Hepatocyte (in vitro differentiated cells): ENCODE measurements around the gene FAM227B. TPM values are rescaled to one million over a fixed set of nuclear protein-coding genes. Genes with fewer than 3 reads are reported as not detected.

ENCODE experiments used
- DNase-seq: peaks from one replicate; pipeline ENCODE4 v3.0.0-alpha.2; 2016; ENCODE audit warnings: low spot score
- H2AFZ ChIP-seq: fragments of 200-600 bp; sonication (generic); 2 replicates; pipeline ENCODE4 v1.6.0; 2016; ENCODE audit warnings: antibody characterized with exemption, mild to moderate bottlenecking
- H3K27ac ChIP-seq: fragments of 200-600 bp; sonication (generic); 2 replicates; pipeline ENCODE4 v1.5.1; 2016; ENCODE audit warnings: mild to moderate bottlenecking
- H3K27me3 ChIP-seq: fragments of 200-600 bp; sonication (generic); 2 replicates; pipeline ENCODE4 v1.6.1; 2016
- H3K36me3 ChIP-seq: fragments of 200-600 bp; sonication (generic); replicated peaks from 2 replicates; pipeline ENCODE4 v1.5.1; 2016; ENCODE audit warnings: low read depth; ENCODE audit not compliant: insufficient read depth
- H3K4me1 ChIP-seq: fragments of 200-600 bp; sonication (generic); 2 replicates; pipeline ENCODE4 v1.5.1; 2016; ENCODE audit warnings: mild to moderate bottlenecking, moderate library complexity; ENCODE audit not compliant: insufficient read depth
- H3K4me2 ChIP-seq: fragments of 200-600 bp; sonication (generic); 2 replicates; pipeline ENCODE4 v1.6.0; 2016
- H3K4me3 ChIP-seq: fragments of 200-600 bp; sonication (generic); 2 replicates; pipeline ENCODE4 v1.5.1; 2016; ENCODE audit warnings: mild to moderate bottlenecking
- H3K79me2 ChIP-seq: fragments of 200-600 bp; sonication (generic); 2 replicates; pipeline ENCODE4 v1.6.0; 2017; ENCODE audit warnings: mild to moderate bottlenecking
- H3K9me2 ChIP-seq: fragments of 200-600 bp; sonication (generic); replicated peaks from 2 replicates; pipeline ENCODE4 v1.6.0; 2017; ENCODE audit warnings: mild to moderate bottlenecking; ENCODE audit not compliant: insufficient read depth
- H3K9me3 ChIP-seq: fragments of 200-600 bp; sonication (generic); 2 replicates; pipeline ENCODE4 v1.5.1; 2016; ENCODE audit warnings: low read depth, mild to moderate bottlenecking
- H4K20me1 ChIP-seq: fragments of 200-600 bp; sonication (generic); 2 replicates; pipeline ENCODE4 v1.6.0; 2016; ENCODE audit warnings: mild to moderate bottlenecking; ENCODE audit not compliant: insufficient read depth, poor library complexity, severe bottlenecking
- CTCF ChIP-seq: fragments of 200-600 bp; sonication (generic); IDR thresholded peaks from 2 replicates; pipeline ENCODE4 v1.5.1; 2016; ENCODE audit warnings: antibody characterized with exemption, mild to moderate bottlenecking; ENCODE audit not compliant: poor library complexity
- EZH2 ChIP-seq: fragments of 200-600 bp; sonication (generic); IDR thresholded peaks from 2 replicates; pipeline ENCODE4 v1.6.1; 2016; ENCODE audit warnings: antibody characterized with exemption, mild to moderate bottlenecking, borderline replicate concordance
- EZH2phosphoT487 ChIP-seq: fragments of 200-600 bp; sonication (generic); IDR thresholded peaks from one replicate; pipeline ENCODE4 v1.6.1; 2018; ENCODE audit warnings: antibody characterized with exemption, mild to moderate bottlenecking, low read depth, moderate library complexity; ENCODE audit not compliant: unreplicated experiment, severe bottlenecking
- WGBS: methylation state at CpG from one replicate; pipeline ENCODE4 v1.1.6; 2016; ENCODE audit warnings: low lambda C conversion rate; ENCODE audit errors: missing lambda C conversion rate; 5-methylcytosine and 5-hydroxymethylcytosine counted together
- polyA plus RNA-seq: library from polyadenylated mRNA; unstranded; fragments of >200 nt; fragmentation: Nextera tagmentation; extraction: Ambion mirVana; gene quantifications from 2 replicates; pipeline ENCODE4 v1.2.1, GENCODE V29; 2016
- total RNA-seq: library from RNA; depleted of rRNA; stranded (reverse); fragments of >200 nt; gene quantifications from 2 replicates; pipeline ENCODE4 v1.2.3, GENCODE V29; 2014

The FAM227B gene
- total and polyA plus RNA-seq, 2 experiments from 2014 or later = 4.5 to 9.2 TPM

DNA sequence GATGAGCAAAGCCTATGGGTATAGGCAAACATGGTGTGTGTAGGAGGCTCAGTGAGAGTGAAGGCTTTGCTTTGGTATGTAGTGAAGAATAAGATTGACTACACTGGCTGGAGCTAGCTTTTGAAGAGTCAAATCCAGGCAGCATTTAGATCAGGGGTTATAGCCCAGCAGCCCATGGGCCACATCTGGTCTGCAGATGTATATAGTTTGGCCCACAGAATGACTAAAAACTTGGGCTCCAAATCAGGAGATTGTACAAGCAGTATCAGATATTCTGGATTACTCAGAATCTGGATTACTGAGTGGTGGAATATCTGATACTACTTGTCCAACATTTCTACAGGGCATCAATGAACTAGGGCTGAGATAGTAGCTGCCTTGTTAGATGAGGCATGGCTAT, 290.5 kb downstream of the FAM227B start:
- Histone ChIP-seq H3K4me3 (no peak overlapping the region), H3K36me3 (no peaks in the 10 kb centered on the region), H3K27ac (no peak overlapping the region), H4K20me1 (no peaks in the 10 kb centered on the region), H3K9me2 (no peaks in the 10 kb centered on the region), H3K27me3 (no peaks in the 10 kb centered on the region), H3K4me1 (no peaks in the 10 kb centered on the region), H3K79me2 (no peaks in the 10 kb centered on the region), H3K9me3 (no peaks in the 10 kb centered on the region), H3K4me2 (no peak overlapping the region), H2AFZ (no peak overlapping the region)
- TF ChIP-seq EZH2 = no peak
- no peak for TF ChIP-seq CTCF
- no peak for TF ChIP-seq EZH2phosphoT487
- no peak for DNase-seq

GRCh38 chr15:49328941-49329340, 291.7 kb downstream of the FAM227B start:
- H4K20me1 ChIP-seq = no peaks in the 10 kb centered on the region
- DNase-seq = no peak
- H3K4me2 ChIP-seq = no peak overlapping the region
- H3K9me3 ChIP-seq = no peaks in the 10 kb centered on the region
- H3K4me1 ChIP-seq = no peaks in the 10 kb centered on the region
- H3K27me3 ChIP-seq = no peaks in the 10 kb centered on the region
- no peaks in the 10 kb centered on the region for H3K79me2 ChIP-seq
- no peak overlapping the region for H3K27ac ChIP-seq
- H2AFZ ChIP-seq = no peak overlapping the region
- no peaks in the 10 kb centered on the region for H3K36me3 ChIP-seq
- TF ChIP-seq EZH2 (no peak), EZH2phosphoT487 (no peak), CTCF (no peak)
- no peak overlapping the region for H3K4me3 ChIP-seq
- H3K9me2 ChIP-seq = no peaks in the 10 kb centered on the region

DNA sequence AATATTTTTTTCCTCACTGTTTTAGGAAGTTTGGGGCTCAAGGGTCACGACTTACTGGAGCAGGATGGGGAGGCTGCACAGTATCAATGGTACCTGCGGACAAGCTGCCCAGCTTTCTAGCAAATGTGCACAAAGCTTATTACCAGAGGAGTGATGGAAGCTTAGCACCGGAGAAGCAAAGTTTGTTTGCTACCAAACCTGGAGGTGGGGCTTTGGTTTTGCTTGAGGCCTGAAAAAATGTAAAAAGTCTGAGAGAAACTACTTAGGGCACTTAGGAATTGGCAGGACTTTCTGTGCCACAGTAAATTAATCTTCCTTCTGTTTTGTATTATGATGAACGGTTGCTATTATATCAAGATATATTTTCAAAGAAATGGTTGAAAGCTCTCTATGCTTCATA, 292.7 kb downstream of the FAM227B start:
- H3K9me2 ChIP-seq = no peaks in the 10 kb centered on the region
- H2AFZ ChIP-seq = no peak overlapping the region
- no peak overlapping the region for H3K27ac ChIP-seq
- no peak for DNase-seq
- 92% methylated on average over 4 of the region's 4 CpGs for WGBS
- H3K36me3 ChIP-seq = no peaks in the 10 kb centered on the region
- no peak for TF ChIP-seq EZH2phosphoT487
- TF ChIP-seq EZH2 = no peak
- TF ChIP-seq CTCF = no peak
- no peaks in the 10 kb centered on the region for H3K4me1 ChIP-seq
- H3K27me3 ChIP-seq = no peaks in the 10 kb centered on the region
- H3K9me3 ChIP-seq = no peaks in the 10 kb centered on the region
- H3K4me3 ChIP-seq = no peak overlapping the region
- no peaks in the 10 kb centered on the region for H3K79me2 ChIP-seq
- no peak overlapping the region for H3K4me2 ChIP-seq
- no peaks in the 10 kb centered on the region for H4K20me1 ChIP-seq

- 95% methylated on average over 1 of the region's 1 CpG for WGBS
- no peak for DNase-seq
- no peaks in the 10 kb centered on the region for H4K20me1 ChIP-seq
- H3K79me2 ChIP-seq = no peaks in the 10 kb centered on the region
- H3K27me3 ChIP-seq = no peaks in the 10 kb centered on the region
- no peaks in the 10 kb centered on the region for H3K9me2 ChIP-seq
- H3K9me3 ChIP-seq = no peaks in the 10 kb centered on the region
- no peak overlapping the region for H2AFZ ChIP-seq
- H3K4me3 ChIP-seq = no peak overlapping the region
- H3K36me3 ChIP-seq = no peaks in the 10 kb centered on the region
- H3K4me2 ChIP-seq = no peak overlapping the region
- no peak for TF ChIP-seq CTCF
- TF ChIP-seq EZH2 = no peak
- TF ChIP-seq EZH2phosphoT487 = no peak
- H3K4me1 ChIP-seq = no peaks in the 10 kb centered on the region
- H3K27ac ChIP-seq = no peak overlapping the region
Measured at GRCh38 chr15:49323207-49323606, 297.4 kb downstream of the FAM227B start.
